GM23338 (cell line): ENCODE data around the gene PAGE1. TPM values are rescaled to one million over a fixed set of nuclear protein-coding genes. Genes with fewer than 3 reads are reported as not detected.

Experiments
- ATAC-seq: fragments of 200-7000 bp; cut with Tn5 transposase; 3 replicates; pipeline ENCODE4 v1.9.1; 2020
- DNase-seq: peaks from one replicate; pipeline ENCODE4 v3.0.0-alpha.2; 2015; ENCODE audit warnings: low spot score
- H2AFZ ChIP-seq: fragments of 200-600 bp; sonication (generic); 2 replicates; pipeline ENCODE4 v1.8.0; 2016; ENCODE audit warnings: antibody characterized with exemption, mild to moderate bottlenecking, moderate library complexity
- H3F3A ChIP-seq: fragments of 200-600 bp; sonication (generic); replicated peaks from 2 replicates; pipeline ENCODE4 v1.8.0; 2017; ENCODE audit warnings: antibody characterized with exemption, mixed run types, low read depth
- H3K27ac ChIP-seq: fragments of 200-600 bp; sonication (generic); 2 replicates; pipeline ENCODE4 v1.6.1; 2016; ENCODE audit warnings: low read depth
- H3K27me3 ChIP-seq: fragments of 200-600 bp; sonication (generic); 2 replicates; pipeline ENCODE4 v1.8.0; 2016; ENCODE audit warnings: mild to moderate bottlenecking, mixed run types, moderate library complexity; ENCODE audit not compliant: insufficient read depth
- H3K36me3 ChIP-seq: fragments of 200-600 bp; sonication (generic); 2 replicates; pipeline ENCODE4 v1.8.0; 2016; ENCODE audit warnings: mild to moderate bottlenecking; ENCODE audit not compliant: insufficient read depth
- H3K4me1 ChIP-seq: fragments of 200-600 bp; sonication (generic); 2 replicates; pipeline ENCODE4 v1.8.0; 2016; ENCODE audit warnings: mild to moderate bottlenecking, moderate library complexity; ENCODE audit not compliant: insufficient read depth
- H3K4me2 ChIP-seq: fragments of 200-600 bp; sonication (generic); 2 replicates; pipeline ENCODE4 v1.7.1; 2017; ENCODE audit warnings: mixed run types
- H3K4me3 ChIP-seq: fragments of 200-600 bp; sonication (generic); 2 replicates; pipeline ENCODE4 v1.6.1; 2016; ENCODE audit warnings: mixed run types
- H3K79me2 ChIP-seq: fragments of 200-600 bp; sonication (generic); replicated peaks from 2 replicates; pipeline ENCODE4 v1.8.0; 2017; ENCODE audit warnings: mild to moderate bottlenecking; ENCODE audit not compliant: insufficient read depth
- H3K9me2 ChIP-seq: fragments of 200-600 bp; sonication (generic); 2 replicates; pipeline ENCODE4 v1.8.0; 2017; ENCODE audit not compliant: insufficient read depth
- H4K20me1 ChIP-seq: fragments of 200-600 bp; sonication (generic); replicated peaks from 2 replicates; pipeline ENCODE4 v1.8.0; 2017; ENCODE audit warnings: mild to moderate bottlenecking; ENCODE audit not compliant: insufficient read depth
- H3K27ac Mint-ChIP-seq: 2 replicates; pipeline ENCODE4 v1.8.0; 2020; ENCODE audit warnings: inconsistent platforms, mild to moderate bottlenecking, moderate library complexity, mixed read lengths
- H3K27me3 Mint-ChIP-seq: 3 replicates; pipeline ENCODE4 v1.8.0; 2022; ENCODE audit warnings: low read depth, mild to moderate bottlenecking, moderate library complexity, mixed read lengths, inconsistent platforms; ENCODE audit not compliant: insufficient read depth, poor library complexity
- H3K36me3 Mint-ChIP-seq: 3 replicates; pipeline ENCODE4 v1.8.0; 2021; ENCODE audit warnings: low read depth, mild to moderate bottlenecking, inconsistent platforms, moderate library complexity, mixed read lengths
- H3K4me1 Mint-ChIP-seq: 3 replicates; pipeline ENCODE4 v1.8.0; 2020; ENCODE audit warnings: mild to moderate bottlenecking, inconsistent platforms, mixed read lengths
- H3K4me3 Mint-ChIP-seq: 3 replicates; pipeline ENCODE4 v1.8.0; 2021; ENCODE audit warnings: moderate library complexity, mild to moderate bottlenecking, inconsistent platforms, mixed read lengths
- H3K9me3 Mint-ChIP-seq: 3 replicates; pipeline ENCODE4 v1.8.0; 2020; ENCODE audit warnings: moderate library complexity, mild to moderate bottlenecking, inconsistent platforms, mixed read lengths
- CREB1 ChIP-seq: fragments of 250-450 bp; sonication (Bioruptor Pico); IDR thresholded peaks from 2 replicates; pipeline ENCODE4 v1.5.0; 2020; ENCODE audit warnings: low read depth, mild to moderate bottlenecking, moderate library complexity
- EZH2 ChIP-seq: fragments of 200-600 bp; sonication (generic); IDR thresholded peaks from one replicate; pipeline ENCODE4 v1.8.0; 2017; ENCODE audit warnings: antibody characterized with exemption, mild to moderate bottlenecking, low read depth; ENCODE audit not compliant: unreplicated experiment
- EZH2phosphoT487 ChIP-seq: fragments of 200-600 bp; sonication (generic); IDR thresholded peaks from one replicate; pipeline ENCODE4 v1.8.1; 2018; ENCODE audit warnings: antibody characterized with exemption; ENCODE audit not compliant: unreplicated experiment
- JUNB ChIP-seq: IDR thresholded peaks from one replicate; pipeline ENCODE4 v1.6.1; 2016; ENCODE audit warnings: antibody characterized with exemption; ENCODE audit not compliant: unreplicated experiment
- NANOG ChIP-seq: IDR thresholded peaks from 2 replicates; pipeline ENCODE4 v1.6.1; 2016; ENCODE audit warnings: antibody characterized with exemption, borderline replicate concordance
- POLR2AphosphoS5 ChIP-seq: IDR thresholded peaks from 2 replicates; pipeline ENCODE4 v1.6.1; 2016; ENCODE audit warnings: antibody characterized with exemption, low read depth
- STAT1 ChIP-seq: IDR thresholded peaks from one replicate; pipeline ENCODE4 v1.6.1; 2016; ENCODE audit warnings: antibody characterized with exemption; ENCODE audit not compliant: unreplicated experiment
- ZNF331 ChIP-seq: fragments of 250-450 bp; sonication (Bioruptor Pico); IDR thresholded peaks from 2 replicates; pipeline ENCODE4 v1.5.0; 2020; ENCODE audit warnings: low read depth, mild to moderate bottlenecking, moderate library complexity
- ZNF462 ChIP-seq: fragments of 250-450 bp; sonication (Bioruptor Pico); IDR thresholded peaks from 2 replicates; pipeline ENCODE4 v1.5.0; 2020; ENCODE audit warnings: mild to moderate bottlenecking, moderate library complexity
- polyA plus RNA-seq: library from polyadenylated mRNA; unstranded; fragments of >200 nt; fragmentation: Nextera tagmentation; extraction: Ambion mirVana; gene quantifications from 2 replicates; pipeline ENCODE4 v1.2.1, GENCODE V29; 2016
- total RNA-seq: library from RNA; depleted of rRNA; stranded (reverse); fragments of >200 nt; shearing (Covaris generic); gene quantifications from 2 replicates; pipeline ENCODE4 v1.2.3, GENCODE V29; 2014

Gene PAGE1
- total and polyA plus RNA-seq, 2 experiments from 2014 or later = not detected

DNA sequence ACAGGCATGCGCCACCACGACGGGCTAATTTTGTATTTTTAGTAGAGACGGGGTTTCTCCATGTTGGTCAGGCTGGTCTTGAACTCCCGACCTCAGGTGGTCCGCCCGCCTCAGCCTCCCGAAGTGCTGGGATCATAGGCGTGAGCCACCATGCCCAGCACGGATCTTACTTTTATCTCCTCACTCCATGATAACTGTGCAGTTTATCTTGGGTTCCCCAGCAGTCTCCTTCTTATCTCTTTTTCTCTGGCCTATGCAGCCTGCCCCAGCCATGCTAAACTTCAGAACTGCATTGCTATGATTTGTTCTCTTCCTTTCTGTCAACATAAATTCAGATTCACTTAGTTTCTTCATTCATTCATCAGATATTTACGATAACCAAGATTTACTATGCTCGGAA lies 22.4 kb downstream of the PAGE1 start:
- H3K4me3 ChIP-seq = no peak overlapping the region
- H3K27me3 Mint-ChIP-seq = peaks cover 6% of the 10 kb centered on the region
- no peak overlapping the region for H3K27ac ChIP-seq
- no peaks in the 10 kb centered on the region for H3K4me1 Mint-ChIP-seq
- no peaks in the 10 kb centered on the region for H3K4me1 ChIP-seq
- peaks cover 2% of the 10 kb centered on the region; the same call in 1 of the 3 replicates for H3K9me3 Mint-ChIP-seq
- H3K27ac Mint-ChIP-seq = no peak overlapping the region
- no peaks in the 10 kb centered on the region for H3K9me2 ChIP-seq
- no peak for DNase-seq
- H3K4me3 Mint-ChIP-seq = no peak overlapping the region
- H4K20me1 ChIP-seq = no peaks in the 10 kb centered on the region
- H3K36me3 ChIP-seq = no peaks in the 10 kb centered on the region
- TF ChIP-seq EZH2 = no peak
- no peak for TF ChIP-seq POLR2AphosphoS5
- no peak for TF ChIP-seq CREB1 (CRISPR knock-in tag)
- no peak for TF ChIP-seq ZNF462
- no peaks in the 10 kb centered on the region for H3K79me2 ChIP-seq
- no peak overlapping the region for H3K4me2 ChIP-seq
- H3K27me3 ChIP-seq = no peaks in the 10 kb centered on the region
- no peak for ATAC-seq
- no peaks in the 10 kb centered on the region for H3K36me3 Mint-ChIP-seq
- H2AFZ ChIP-seq = no peak overlapping the region
- H3F3A ChIP-seq = no peaks in the 10 kb centered on the region

- H3F3A ChIP-seq = no peaks in the 10 kb centered on the region
- Mint-ChIP-seq H3K4me1 (no peaks in the 10 kb centered on the region), H3K4me3 (no peak overlapping the region), H3K9me3 (no peaks in the 10 kb centered on the region; the same call in 2 of the 3 replicates), H3K27ac (no peak overlapping the region), H3K27me3 (peaks cover 4% of the 10 kb centered on the region), H3K36me3 (no peaks in the 10 kb centered on the region)
- H3K27ac ChIP-seq = no peak overlapping the region
- no peaks in the 10 kb centered on the region for H3K36me3 ChIP-seq
- H3K27me3 ChIP-seq = no peaks in the 10 kb centered on the region
- no peak for DNase-seq
- H3K4me2 ChIP-seq = no peak overlapping the region
- no peaks in the 10 kb centered on the region for H4K20me1 ChIP-seq
- no peaks in the 10 kb centered on the region for H3K9me2 ChIP-seq
- no peak for ATAC-seq
- H2AFZ ChIP-seq = no peak overlapping the region
- H3K4me1 ChIP-seq = no peaks in the 10 kb centered on the region
- H3K79me2 ChIP-seq = no peaks in the 10 kb centered on the region
- no peak overlapping the region for H3K4me3 ChIP-seq
- TF ChIP-seq EZH2phosphoT487 = no peak
- no peak for TF ChIP-seq ZNF331 (CRISPR knock-in tag)
- TF ChIP-seq JUNB = no peak
- no peak for TF ChIP-seq STAT1
- no peak for TF ChIP-seq NANOG
These were observed 31.0 kb downstream of the PAGE1 start for GRCh38 chrX:49664824-49665223.
